Natural killer cell (primary cell): Measurements from ENCODE around the gene FAM9C. TPM values are rescaled to one million over a fixed set of nuclear protein-coding genes. Genes with fewer than 3 reads are reported as not detected.

Experiments
- ATAC-seq, 3 donors: fragments of 150-1000 bp in 2 of 3; fragments of 200-7000 bp in 1 of 3; cut with Tn5 transposase; 1 replicate in 1 of 3; 2 replicates in 2 of 3; pipeline ENCODE4 v1.10.0; 2021; ENCODE audit warnings: mild to moderate bottlenecking in 2 of 3, moderate library complexity in 2 of 3
- DNase-seq, 2 donors: peaks; one replicate each; pipeline versions ENCODE4 v3.0.0 to v3.0.0-alpha.2; 2013 to 2021; ENCODE audit warnings: mixed read lengths in 1 of 2
- H3K27ac ChIP-seq: one replicate; pipeline ENCODE4 v1.5.1; 2013; ENCODE audit warnings: mild to moderate bottlenecking, low read length
- H3K27me3 ChIP-seq: one replicate; pipeline ENCODE4 v1.6.1; 2013; ENCODE audit warnings: low read length; ENCODE audit not compliant: control insufficient read depth, insufficient read depth
- H3K36me3 ChIP-seq: one replicate; pipeline ENCODE4 v1.6.1; 2013; ENCODE audit warnings: low read length; ENCODE audit not compliant: control insufficient read depth, insufficient read depth
- H3K4me1 ChIP-seq: one replicate; pipeline ENCODE4 v1.6.1; 2013; ENCODE audit warnings: low read length; ENCODE audit not compliant: control insufficient read depth, insufficient read depth
- H3K4me3 ChIP-seq: one replicate; pipeline ENCODE4 v1.5.1; 2013; ENCODE audit warnings: low read length
- H3K9me3 ChIP-seq: one replicate; pipeline ENCODE4 v1.6.1; 2013; ENCODE audit warnings: low read length; ENCODE audit not compliant: control insufficient read depth, insufficient read depth
- H3K27ac Mint-ChIP-seq, 2 donors: one replicate each; pipeline ENCODE4 v1.8.0; 2022; ENCODE audit warnings: mild to moderate bottlenecking in 2 of 2, mixed read lengths in 2 of 2, moderate library complexity in 1 of 2
- H3K27me3 Mint-ChIP-seq, 2 donors: one replicate each; pipeline ENCODE4 v1.8.0; 2022; ENCODE audit warnings: low read depth in 2 of 2, mixed read lengths in 2 of 2
- H3K36me3 Mint-ChIP-seq: one replicate; pipeline ENCODE4 v1.8.0; 2022; ENCODE audit warnings: mixed read lengths
- H3K4me1 Mint-ChIP-seq, 2 donors: one replicate each; pipeline ENCODE4 v1.8.0; 2022; ENCODE audit warnings: mixed read lengths in 2 of 2
- H3K4me3 Mint-ChIP-seq: one replicate; pipeline ENCODE4 v1.8.0; 2022; ENCODE audit warnings: mild to moderate bottlenecking, moderate library complexity, mixed read lengths
- H3K9me3 Mint-ChIP-seq, 2 donors: one replicate each; pipeline ENCODE4 v1.8.0; 2022; ENCODE audit warnings: mixed read lengths in 2 of 2
- WGBS: methylation state at CpG from one replicate; pipeline ENCODE4 v1.1.7; 2013; ENCODE audit warnings: missing lambda C conversion rate; ENCODE audit not compliant: insufficient coverage; 5-methylcytosine and 5-hydroxymethylcytosine counted together
- intact Hi-C: fragments of 100-400 bp; cut with micrococcal nuclease; formaldehyde crosslinking; loops from one replicate; pipeline ENCODE4 v1.14.2; 2022
- total RNA-seq, 4 donors: library from RNA; stranded (reverse); fragments of 120-200 nt in 1 of 4; gene quantifications; one replicate each; pipeline versions ENCODE4 v1.2.3 to v1.2.4, GENCODE V29; 2013 to 2022
- TF ChIP-seq, protein P1 (sequence below): fragments of 200-600 bp; IDR thresholded peaks from one replicate; pipeline ENCODE4 v1.8.0; 2022; ENCODE audit warnings: antibody characterized with exemption

FAM9C gene
- total RNA-seq = not detected
- total RNA-seq (2013) = not detected

DNA sequence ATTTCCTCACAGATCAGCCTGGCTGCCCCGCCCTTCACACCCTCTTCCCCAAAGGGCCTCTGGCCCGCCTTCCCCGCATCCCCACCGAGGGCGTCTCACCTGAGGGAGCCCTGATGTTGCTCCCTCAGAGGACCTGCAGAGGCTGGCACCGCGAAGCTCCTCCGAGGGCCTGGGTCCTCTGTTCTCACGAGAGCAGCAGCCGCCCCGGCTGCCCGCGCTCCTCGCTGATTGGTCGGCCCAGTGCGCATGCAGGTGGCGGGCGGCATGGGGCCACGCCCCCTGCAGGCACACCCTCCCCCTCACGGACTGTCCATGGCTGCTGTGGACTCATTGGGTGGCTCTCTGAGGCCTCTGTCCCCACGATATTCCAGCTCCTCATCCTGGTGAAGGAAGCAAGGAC is at the start of gene FAM9C:
Gene FAM9C (minus strand): TSS at position 180 of the 400 bp plus-strand sequence. CDS start 831 bp downstream, outside the sequence.
- Mint-ChIP-seq H3K4me1 (peaks cover 29% of the 10 kb centered on the region in 2 donors), H3K27me3 (peaks cover 0 to 19% of the 10 kb centered on the region in 2 donors), H3K27ac (no peak within 1 kb of the TSS), H3K36me3 (no peaks in the 10 kb centered on the region), H3K9me3 (no peaks in the 10 kb centered on the region), H3K4me3 (no peak within 1 kb of the TSS)
- 92% methylated on average over 21 of the region's 21 CpGs for WGBS
- H3K4me3 ChIP-seq = no peak within 1 kb of the TSS
- no peak within 1 kb of the TSS for H3K27ac ChIP-seq
- no peak for DNase-seq
- no peak for ATAC-seq
- H3K9me3 ChIP-seq = no peaks in the 10 kb centered on the region
- TF ChIP-seq, protein P1, sequence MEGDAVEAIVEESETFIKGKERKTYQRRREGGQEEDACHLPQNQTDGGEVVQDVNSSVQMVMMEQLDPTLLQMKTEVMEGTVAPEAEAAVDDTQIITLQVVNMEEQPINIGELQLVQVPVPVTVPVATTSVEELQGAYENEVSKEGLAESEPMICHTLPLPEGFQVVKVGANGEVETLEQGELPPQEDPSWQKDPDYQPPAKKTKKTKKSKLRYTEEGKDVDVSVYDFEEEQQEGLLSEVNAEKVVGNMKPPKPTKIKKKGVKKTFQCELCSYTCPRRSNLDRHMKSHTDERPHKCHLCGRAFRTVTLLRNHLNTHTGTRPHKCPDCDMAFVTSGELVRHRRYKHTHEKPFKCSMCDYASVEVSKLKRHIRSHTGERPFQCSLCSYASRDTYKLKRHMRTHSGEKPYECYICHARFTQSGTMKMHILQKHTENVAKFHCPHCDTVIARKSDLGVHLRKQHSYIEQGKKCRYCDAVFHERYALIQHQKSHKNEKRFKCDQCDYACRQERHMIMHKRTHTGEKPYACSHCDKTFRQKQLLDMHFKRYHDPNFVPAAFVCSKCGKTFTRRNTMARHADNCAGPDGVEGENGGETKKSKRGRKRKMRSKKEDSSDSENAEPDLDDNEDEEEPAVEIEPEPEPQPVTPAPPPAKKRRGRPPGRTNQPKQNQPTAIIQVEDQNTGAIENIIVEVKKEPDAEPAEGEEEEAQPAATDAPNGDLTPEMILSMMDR = no peak
- H3K4me1 ChIP-seq = peaks cover 13% of the 10 kb centered on the region
- H3K36me3 ChIP-seq = no peaks in the 10 kb centered on the region
- intact Hi-C loops = no loop called here
- H3K27me3 ChIP-seq = no peaks in the 10 kb centered on the region

DNA sequence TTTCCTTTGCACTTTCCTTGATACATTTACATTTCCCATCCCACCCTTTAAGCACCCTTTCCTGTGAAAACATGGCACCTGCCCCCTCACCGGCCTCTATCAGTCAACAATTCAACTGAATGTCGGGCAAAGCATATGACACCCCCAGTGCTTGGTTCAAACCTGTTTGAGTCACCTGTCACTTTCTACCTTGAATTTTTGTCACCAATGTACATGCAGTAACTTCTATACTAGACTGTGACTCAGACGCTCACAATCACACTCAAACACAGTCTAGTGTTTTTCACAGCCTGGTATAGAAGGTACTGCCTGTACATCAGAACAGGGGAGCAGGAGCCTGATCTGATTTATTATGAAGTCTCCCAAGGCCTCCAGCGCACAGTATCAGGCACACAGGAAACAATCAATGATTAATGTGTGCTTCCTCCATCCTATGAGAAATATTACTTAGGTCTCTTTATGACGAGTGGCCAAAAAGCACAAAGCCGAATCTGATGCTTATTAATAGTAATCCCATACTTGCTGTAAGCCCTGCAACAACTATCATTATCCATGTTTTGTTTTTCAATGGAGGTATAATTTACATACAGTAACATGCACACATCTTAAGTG is 49.2 kb upstream of the FAM9C start:
- Histone ChIP-seq H3K4me1 (peaks cover 44% of the 10 kb centered on the region), H3K4me3 (no peak overlapping the region), H3K36me3 (no peaks in the 10 kb centered on the region), H3K9me3 (no peaks in the 10 kb centered on the region), H3K27me3 (no peaks in the 10 kb centered on the region), H3K27ac (peak overlapping the region; percentile 97)
- intact Hi-C loops = loop anchor here (1.0 to 5.0 kb wide), 3 partner anchors 34 to 395 kb away; no protein-coding TSS in a partner anchor
- ATAC-seq (peak in 1 of 3 donors; percentile 48), DNase-seq (peak in 1 of 2 donors; percentile 47)
- 69% methylated on average over 4 of the region's 6 CpGs for WGBS
- Mint-ChIP-seq H3K36me3 (no peaks in the 10 kb centered on the region), H3K27ac (peak overlapping the region; percentile 99), H3K27me3 (no peaks in the 10 kb centered on the region), H3K9me3 (no peaks in the 10 kb centered on the region), H3K4me1 (peaks cover 52 to 58% of the 10 kb centered on the region in 2 donors), H3K4me3 (peak overlapping the region; percentile 13)
- TF ChIP-seq, protein P1 = no peak

DNA sequence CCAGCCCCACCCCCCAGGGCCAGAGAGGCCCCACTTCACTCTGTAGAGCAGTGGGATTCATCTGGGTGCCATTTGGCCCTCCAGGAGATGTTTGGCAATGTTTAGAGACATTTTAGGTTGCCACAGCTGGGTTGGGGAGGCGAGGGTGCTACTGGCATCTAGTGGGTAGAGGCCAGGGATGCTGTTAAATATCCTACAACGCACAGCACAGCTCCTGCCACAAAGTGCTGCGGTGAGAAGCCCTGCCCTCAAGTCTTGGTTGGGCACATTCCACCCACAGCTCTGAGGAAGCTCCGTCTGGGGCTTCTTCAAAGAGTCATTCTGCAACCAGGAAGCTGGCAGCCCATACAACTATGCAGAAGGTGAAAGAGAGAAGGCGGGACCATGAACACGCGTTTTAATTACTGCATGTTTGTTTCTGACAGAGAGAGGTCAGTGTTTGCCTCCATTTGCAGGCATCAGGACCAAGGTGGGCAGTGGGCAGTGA is 48.1 kb upstream of the FAM9C start:
- Histone ChIP-seq H3K4me1 (peaks cover 55% of the 10 kb centered on the region), H3K9me3 (no peaks in the 10 kb centered on the region), H3K4me3 (no peak overlapping the region), H3K27ac (peak overlapping the region; percentile 97), H3K27me3 (no peaks in the 10 kb centered on the region), H3K36me3 (no peaks in the 10 kb centered on the region)
- H3K27me3 Mint-ChIP-seq = no peaks in the 10 kb centered on the region
- ATAC-seq (peak; percentile 58 to 86 (median 76)), DNase-seq (peak; percentile 61 to 92)
- no peaks in the 10 kb centered on the region for H3K36me3 Mint-ChIP-seq
- H3K9me3 Mint-ChIP-seq = peaks cover 0 to 1% of the 10 kb centered on the region in 2 donors
- peaks cover 63 to 69% of the 10 kb centered on the region in 2 donors for H3K4me1 Mint-ChIP-seq
- TF ChIP-seq, protein P1 = no peak
- whole genome bisulfite sequencing = 0% methylated on average over 7 of the region's 7 CpGs
- peak overlapping the region; percentile 75 for H3K4me3 Mint-ChIP-seq
- intact Hi-C loops = loop anchor here (5.0 kb wide), 2 partner anchors 35 to 295 kb away; no protein-coding TSS in a partner anchor
- peak overlapping the region; percentile 99 for H3K27ac Mint-ChIP-seq
